HG02973 (cell line): Measurements from ENCODE around the gene NCF2.

ENCODE experiments used
- ATAC-seq: cut with Tn5 transposase; IDR thresholded peaks from one replicate; pipeline ENCODE4 v1.9.1; 2021; ENCODE audit warnings: moderate library complexity; ENCODE audit not compliant: unreplicated experiment

The NCF2 gene

DNA sequence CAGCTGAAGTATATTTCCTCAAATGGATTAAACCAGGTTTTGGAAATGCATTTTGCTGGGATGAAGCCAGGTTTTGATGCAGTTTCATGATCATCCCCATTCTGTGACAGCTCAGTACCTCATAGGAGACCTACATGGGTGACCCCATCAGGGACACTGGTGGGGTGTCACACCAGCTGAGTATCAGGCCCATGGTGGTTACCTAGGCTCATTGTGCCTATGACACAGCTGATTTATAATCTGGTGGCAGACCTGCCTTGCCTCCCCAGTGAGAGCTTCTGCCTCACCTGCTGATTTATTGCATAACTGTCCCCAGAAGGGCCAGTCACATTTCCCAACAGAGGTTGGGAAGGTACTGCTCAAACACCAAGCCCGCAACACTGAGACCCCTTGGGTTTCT, 3.8 kb downstream of the NCF2 start:
- ATAC-seq, result no peak

- ATAC-seq, result peak; percentile 48
Measured at GRCh38 chr1:183585038-183585437, 5.2 kb downstream of the NCF2 start.

- no peak for ATAC-seq
Measured at GRCh38 chr1:183584147-183584546, 6.1 kb downstream of the NCF2 start.

- ATAC-seq, result no peak
Measured at GRCh38 chr1:183583466-183583865, 6.8 kb downstream of the NCF2 start.

GRCh38 chr1:183582021-183582713, 8.1 kb downstream of the NCF2 start:
- no peak for ATAC-seq

- ATAC-seq, result no peak
Measured at GRCh38 chr1:183580281-183580682, 10.0 kb downstream of the NCF2 start.

DNA sequence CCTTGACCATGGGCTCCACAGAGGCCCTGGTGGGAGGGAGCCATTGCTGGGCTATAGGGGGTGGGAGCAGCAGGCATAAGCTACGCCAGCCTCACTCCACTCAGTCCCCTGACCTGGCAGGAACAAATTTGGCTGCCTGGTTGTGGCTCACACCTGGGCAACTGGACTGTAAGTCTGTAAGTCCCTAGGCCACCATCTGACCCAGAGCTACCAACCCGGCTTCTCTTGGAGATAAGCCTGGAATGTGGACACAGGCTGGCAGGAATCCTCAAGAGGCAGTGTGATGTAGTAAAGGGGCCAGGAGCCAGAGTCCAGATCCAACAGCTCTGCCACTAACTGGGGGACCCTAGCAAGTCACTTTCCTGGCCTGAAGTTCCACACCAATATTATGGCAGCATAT, 11.4 kb downstream of the NCF2 start:
- no peak for ATAC-seq

DNA sequence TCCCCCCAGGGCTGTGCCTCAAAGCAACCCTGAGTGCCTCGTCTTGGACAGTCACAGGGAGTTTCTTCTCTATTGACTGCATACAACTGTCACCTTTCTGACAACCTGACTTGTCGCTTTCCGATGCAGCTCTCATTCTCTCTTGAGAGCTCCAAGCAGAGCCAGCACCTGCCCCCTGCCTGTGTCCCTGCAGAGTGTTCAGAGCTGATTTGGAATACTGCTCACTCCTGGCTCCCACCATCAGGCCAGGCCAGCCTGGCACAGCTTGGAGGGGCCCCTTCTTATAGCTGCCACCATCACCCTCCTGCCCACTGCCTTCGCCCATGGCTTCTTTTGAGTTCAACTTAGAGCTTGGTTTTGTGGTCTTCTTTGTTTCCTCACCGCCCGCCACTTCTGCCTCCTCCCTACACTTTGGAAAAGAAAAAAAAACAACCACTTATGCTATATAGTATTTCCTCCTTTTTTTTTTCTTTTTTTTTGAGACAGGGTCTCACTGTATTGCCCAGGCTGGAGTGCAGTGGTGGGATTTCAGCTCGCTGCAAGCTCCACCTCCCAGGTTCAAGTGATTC, 12.3 kb downstream of the NCF2 start:
- ATAC-seq, result no peak

DNA sequence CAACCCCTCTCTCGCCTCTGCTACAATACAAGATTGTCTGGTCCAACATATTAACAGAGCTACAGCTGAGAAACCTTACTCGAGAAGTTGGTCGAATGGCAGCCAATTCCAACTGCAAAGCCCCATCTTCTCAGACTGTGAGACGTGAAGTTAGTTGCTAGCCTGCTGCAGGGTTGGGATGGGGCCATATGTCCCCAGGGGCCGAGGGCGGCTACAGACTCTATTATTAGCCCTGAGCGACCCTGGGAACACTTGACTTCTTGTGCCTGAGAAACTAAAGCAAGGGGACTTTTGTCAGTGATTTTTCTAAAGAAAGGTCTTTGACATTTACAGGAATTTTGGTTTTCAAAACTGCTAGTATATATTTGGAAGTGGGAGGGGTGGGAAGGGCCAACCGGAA, 13.7 kb downstream of the NCF2 start:
- no peak for ATAC-seq

DNA sequence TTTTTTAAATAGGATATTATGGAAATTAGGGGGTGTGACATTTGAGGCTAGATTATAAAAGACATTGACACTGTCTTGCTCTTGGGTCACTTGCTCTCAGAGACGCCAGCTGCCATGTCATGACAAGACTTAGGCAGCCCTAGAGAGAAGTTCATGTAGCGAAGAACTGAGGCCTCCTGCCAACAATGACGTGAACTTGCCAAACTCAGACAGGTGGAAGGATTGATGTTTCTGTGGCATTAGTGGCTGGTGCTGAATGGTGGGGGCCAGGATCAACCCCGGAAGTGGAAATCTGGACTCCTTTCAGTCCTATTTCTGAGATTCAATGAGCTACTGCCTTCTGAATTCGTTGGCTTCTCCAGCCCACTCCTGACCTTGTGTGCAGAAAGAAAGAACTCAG, 14.7 kb downstream of the NCF2 start:
- ATAC-seq, result no peak

DNA sequence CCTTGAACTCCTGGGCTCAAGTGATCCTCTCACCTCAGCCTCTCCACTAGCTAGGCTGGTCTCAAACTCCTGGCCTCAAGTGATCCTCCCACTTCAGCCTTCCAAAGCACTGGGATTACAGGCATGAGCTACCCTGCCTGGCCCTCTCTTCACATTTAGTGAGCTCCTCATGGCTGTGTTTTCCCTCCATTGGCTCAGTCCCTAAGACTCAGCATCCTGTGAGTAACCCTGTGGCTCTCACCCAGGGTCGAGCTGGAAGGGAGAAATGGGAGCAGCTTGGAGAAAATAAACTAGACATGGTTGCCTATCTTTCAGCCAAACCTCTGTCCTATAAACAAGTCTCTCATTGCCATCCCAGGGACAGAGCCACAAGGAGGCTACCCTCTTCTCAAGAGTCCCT, 17.5 kb downstream of the NCF2 start:
- no peak for ATAC-seq

GRCh38 chr1:183571678-183572268, 18.5 kb downstream of the NCF2 start:
- ATAC-seq, result no peak

DNA sequence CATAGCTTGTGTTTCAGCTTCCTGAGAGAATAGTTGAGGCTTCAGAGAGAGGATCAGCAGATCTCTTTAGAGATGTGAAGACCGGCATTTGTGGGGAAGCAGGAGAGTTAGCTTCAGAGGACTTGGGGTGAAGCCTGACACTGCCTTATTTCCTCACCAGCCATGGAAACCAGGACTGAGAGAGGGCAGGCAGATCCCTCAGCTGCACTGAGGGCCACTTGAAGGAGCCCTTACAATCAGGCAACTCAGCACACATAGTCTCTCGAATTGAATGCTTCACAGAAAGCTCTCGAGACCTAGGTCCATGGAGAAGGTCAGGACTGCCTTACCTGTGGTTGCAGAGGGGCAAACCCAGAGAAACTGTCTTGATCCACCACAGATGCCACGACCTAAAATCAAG, 19.8 kb downstream of the NCF2 start:
- ATAC-seq, result no peak

- no peak for ATAC-seq
Measured at GRCh38 chr1:183569801-183570200, 20.5 kb downstream of the NCF2 start.

DNA sequence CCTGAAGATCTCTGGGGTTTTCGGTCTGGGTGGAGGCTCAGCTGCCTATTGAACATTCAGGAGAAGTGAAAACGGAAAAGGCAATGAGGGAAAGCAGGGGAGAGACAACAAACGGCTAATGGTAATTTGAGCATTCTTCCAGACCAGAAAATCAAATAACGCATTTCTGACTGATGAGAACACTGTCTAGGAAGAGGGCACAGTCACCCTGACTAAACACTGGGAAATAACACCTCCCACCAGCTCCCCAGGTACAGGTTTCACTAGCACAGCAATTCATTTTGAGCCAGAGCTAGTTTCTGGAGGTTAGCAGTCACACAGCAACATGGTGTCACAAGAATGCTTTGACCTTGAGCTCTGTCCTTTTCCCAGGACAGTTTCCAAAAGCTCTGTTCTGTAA, 21.1 kb downstream of the NCF2 start:
- ATAC-seq, result no peak

DNA sequence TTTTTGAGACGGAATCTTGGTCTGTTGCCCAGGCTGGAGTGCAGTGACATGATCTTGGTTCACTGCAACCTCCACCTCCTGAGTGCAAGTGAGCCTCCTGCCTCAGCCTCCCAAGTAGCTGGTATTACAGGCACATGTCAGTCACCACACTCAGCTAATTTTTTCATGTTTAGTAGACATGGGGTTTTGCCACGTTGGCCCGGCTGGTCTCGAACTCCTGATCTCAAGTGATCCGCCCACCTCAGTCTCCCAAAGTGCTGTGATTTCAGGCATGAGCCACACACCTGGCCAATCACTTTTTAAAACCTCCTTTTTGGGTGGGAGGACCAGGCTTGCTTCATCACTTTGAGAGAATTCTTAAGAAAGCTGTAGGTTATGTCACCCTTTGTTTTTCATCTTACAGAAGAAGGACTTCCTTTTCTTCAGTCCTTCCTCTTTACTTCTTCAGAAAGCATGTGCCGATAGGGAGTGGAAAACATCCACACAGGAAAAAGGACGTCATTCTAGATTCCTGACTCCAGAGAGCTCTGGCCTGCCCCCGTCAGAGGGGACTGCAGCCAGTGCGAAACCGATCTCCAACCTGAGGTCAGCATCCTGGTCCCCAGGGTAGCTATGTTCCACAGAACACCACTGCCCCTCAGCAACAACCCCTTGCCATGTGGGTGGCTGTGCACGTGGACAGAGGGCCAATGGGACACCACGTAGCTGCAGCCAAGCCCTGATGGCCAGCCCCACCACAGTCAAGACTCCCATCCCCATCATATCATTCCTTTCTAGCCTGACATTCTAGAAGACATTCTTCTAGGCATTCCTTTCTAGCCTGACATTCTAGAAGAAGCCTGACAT, 21.9 kb downstream of the NCF2 start:
- ATAC-seq, result no peak

GRCh38 chr1:183567584-183567983, 22.7 kb downstream of the NCF2 start:
- ATAC-seq, result peak; percentile 63

GRCh38 chr1:183566026-183566425, 24.2 kb downstream of the NCF2 start:
- no peak for ATAC-seq

DNA sequence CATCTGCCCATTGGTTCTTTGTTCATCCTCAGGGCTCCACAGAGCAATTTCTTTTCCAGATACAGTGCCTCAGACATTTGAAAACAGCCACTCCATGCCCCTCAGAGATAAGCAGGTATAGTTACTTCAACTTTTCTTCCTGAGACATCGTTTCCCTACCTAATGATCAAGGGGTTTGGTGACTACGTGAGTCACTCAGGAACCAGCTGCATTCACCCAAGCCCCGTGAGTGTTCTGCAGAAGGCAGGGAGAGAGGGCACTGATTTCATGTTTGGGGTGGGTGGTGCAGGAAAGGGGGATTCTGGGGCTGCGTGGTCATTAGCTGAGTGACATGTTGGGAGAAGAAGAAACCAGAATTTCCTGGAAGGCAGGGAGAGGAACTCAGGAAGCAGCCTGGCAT, 25.0 kb downstream of the NCF2 start:
- ATAC-seq, result no peak

- no peak for ATAC-seq
Measured at GRCh38 chr1:183562701-183563100, 27.6 kb downstream of the NCF2 start.

- ATAC-seq, result no peak
Measured at GRCh38 chr1:183559061-183559460, 31.2 kb downstream of the NCF2 start.

- ATAC-seq, result no peak
Measured at GRCh38 chr1:183554577-183554976, 35.7 kb downstream of the NCF2 start.
